SU-DHL-6 (cell line): Measurements from ENCODE around the gene KRT31.

Experiments used
- EZH2phosphoT487 ChIP-seq: fragments of 200-600 bp; sonication (generic), shearing (Covaris generic); conservative IDR thresholded peaks from 2 replicates; pipeline ENCODE4 v1.6.1; 2018; ENCODE audit warnings: mild to moderate bottlenecking, antibody characterized with exemption, low read length, moderate library complexity, mixed read lengths
- TF ChIP-seq, protein P1 (sequence below): fragments of 200-600 bp; sonication (generic); IDR thresholded peaks from one replicate; pipeline ENCODE4 v1.5.1; 2017; ENCODE audit warnings: antibody characterized with exemption, mild to moderate bottlenecking, low read length, moderate library complexity; ENCODE audit not compliant: insufficient read depth, poor library complexity, severe bottlenecking

DNA sequence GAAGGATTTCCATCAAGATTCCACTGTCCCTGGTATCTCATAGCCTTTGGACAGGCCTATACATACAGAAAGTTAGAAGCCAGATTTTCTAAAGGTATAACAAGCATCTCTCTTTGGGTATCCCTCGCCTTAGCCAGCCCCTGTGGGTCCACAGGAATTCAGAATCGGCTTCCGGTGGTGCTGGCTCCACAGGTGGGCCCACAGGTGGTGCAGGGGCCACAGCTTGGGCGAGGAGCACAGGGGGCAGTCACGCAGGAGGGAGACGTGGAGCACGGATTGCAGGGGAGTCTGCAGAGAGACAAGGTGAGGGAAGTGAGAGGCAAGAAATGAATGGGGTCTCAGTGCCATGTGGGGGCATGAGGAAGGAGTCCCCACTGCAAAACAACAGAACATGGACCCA, 39.8 kb upstream of the KRT31 start:
- TF ChIP-seq, protein P1, sequence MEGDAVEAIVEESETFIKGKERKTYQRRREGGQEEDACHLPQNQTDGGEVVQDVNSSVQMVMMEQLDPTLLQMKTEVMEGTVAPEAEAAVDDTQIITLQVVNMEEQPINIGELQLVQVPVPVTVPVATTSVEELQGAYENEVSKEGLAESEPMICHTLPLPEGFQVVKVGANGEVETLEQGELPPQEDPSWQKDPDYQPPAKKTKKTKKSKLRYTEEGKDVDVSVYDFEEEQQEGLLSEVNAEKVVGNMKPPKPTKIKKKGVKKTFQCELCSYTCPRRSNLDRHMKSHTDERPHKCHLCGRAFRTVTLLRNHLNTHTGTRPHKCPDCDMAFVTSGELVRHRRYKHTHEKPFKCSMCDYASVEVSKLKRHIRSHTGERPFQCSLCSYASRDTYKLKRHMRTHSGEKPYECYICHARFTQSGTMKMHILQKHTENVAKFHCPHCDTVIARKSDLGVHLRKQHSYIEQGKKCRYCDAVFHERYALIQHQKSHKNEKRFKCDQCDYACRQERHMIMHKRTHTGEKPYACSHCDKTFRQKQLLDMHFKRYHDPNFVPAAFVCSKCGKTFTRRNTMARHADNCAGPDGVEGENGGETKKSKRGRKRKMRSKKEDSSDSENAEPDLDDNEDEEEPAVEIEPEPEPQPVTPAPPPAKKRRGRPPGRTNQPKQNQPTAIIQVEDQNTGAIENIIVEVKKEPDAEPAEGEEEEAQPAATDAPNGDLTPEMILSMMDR: no peak
- TF ChIP-seq EZH2phosphoT487: no peak
